H9 (cell line): ENCODE results near the gene FTH1. TPM values are rescaled to one million over a fixed set of nuclear protein-coding genes. Genes with fewer than 3 reads are reported as not detected.

Source experiments
- DNase-seq: peaks from one replicate; pipeline ENCODE4 v3.0.0-alpha.2; 2017
- H2AFZ ChIP-seq: one replicate; pipeline ENCODE4 v1.6.1; 2013; ENCODE audit warnings: mild to moderate bottlenecking, low read length, control low read depth, moderate library complexity
- H2AK5ac ChIP-seq: 2 replicates; pipeline ENCODE4 v1.6.1; 2013; ENCODE audit warnings: low read length, control low read depth, mixed read lengths; ENCODE audit not compliant: insufficient read length
- H2BK120ac ChIP-seq: one replicate; pipeline ENCODE4 v1.6.1; 2013; ENCODE audit warnings: low read depth, mild to moderate bottlenecking, low read length, control low read depth, inconsistent platforms; ENCODE audit not compliant: poor library complexity, severe bottlenecking
- H2BK12ac ChIP-seq: 2 replicates; pipeline ENCODE4 v1.6.1; 2013; ENCODE audit warnings: low read length, control low read depth, mixed read lengths, low read depth; ENCODE audit not compliant: insufficient read length
- H2BK15ac ChIP-seq: 2 replicates; pipeline ENCODE4 v1.6.1; 2013; ENCODE audit warnings: low read depth, low read length, control low read depth
- H2BK20ac ChIP-seq: one replicate; pipeline ENCODE4 v1.6.1; 2013; ENCODE audit warnings: low read depth, mild to moderate bottlenecking, low read length, control low read depth, inconsistent platforms; ENCODE audit not compliant: poor library complexity, severe bottlenecking
- H2BK5ac ChIP-seq: 2 replicates; pipeline ENCODE4 v1.6.1; 2013; ENCODE audit warnings: low read length, control low read depth, mixed read lengths; ENCODE audit not compliant: insufficient read length
- H3K14ac ChIP-seq: 2 replicates; pipeline ENCODE4 v1.6.1; 2013; ENCODE audit warnings: low read length, control low read depth; ENCODE audit not compliant: insufficient read depth
- H3K18ac ChIP-seq: 2 replicates; pipeline ENCODE4 v1.6.1; 2013; ENCODE audit warnings: low read depth, mild to moderate bottlenecking, mixed read lengths, low read length, control low read depth; ENCODE audit not compliant: insufficient read length
- H3K23ac ChIP-seq: 2 replicates; pipeline ENCODE4 v1.6.1; 2013; ENCODE audit warnings: low read length, control low read depth, mixed read lengths, low read depth; ENCODE audit not compliant: insufficient read length
- H3K23me2 ChIP-seq: 2 replicates; pipeline ENCODE4 v1.6.1; 2013; ENCODE audit warnings: low read depth, mild to moderate bottlenecking, mixed read lengths, low read length, control low read depth; ENCODE audit not compliant: insufficient read length, poor library complexity, severe bottlenecking
- H3K27ac ChIP-seq: 2 replicates; pipeline ENCODE4 v1.5.1; 2013; ENCODE audit warnings: low read length, control low read depth, mixed read lengths, low read depth; ENCODE audit not compliant: insufficient read length
- H3K27me3 ChIP-seq: 2 replicates; pipeline ENCODE4 v1.6.1; 2013; ENCODE audit warnings: low read length, control low read depth, inconsistent platforms; ENCODE audit not compliant: insufficient read depth
- H3K4ac ChIP-seq: 2 replicates; pipeline ENCODE4 v1.6.1; 2013; ENCODE audit warnings: low read depth, mild to moderate bottlenecking, control low read depth, inconsistent platforms, low read length, moderate library complexity
- H3K4me1 ChIP-seq: 2 replicates; pipeline ENCODE4 v1.6.1; 2013; ENCODE audit warnings: low read length, control low read depth, inconsistent platforms; ENCODE audit not compliant: insufficient read depth
- H3K4me2 ChIP-seq: 2 replicates; pipeline ENCODE4 v1.6.1; 2013; ENCODE audit warnings: low read length, control low read depth, mixed read lengths; ENCODE audit not compliant: insufficient read length, insufficient read depth
- H3K56ac ChIP-seq: 2 replicates; pipeline ENCODE4 v1.6.1; 2013; ENCODE audit warnings: low read depth, mild to moderate bottlenecking, mixed read lengths, low read length, control low read depth; ENCODE audit not compliant: insufficient read length
- H3K79me1 ChIP-seq: 2 replicates; pipeline ENCODE4 v1.6.1; 2013; ENCODE audit warnings: low read depth, mild to moderate bottlenecking, moderate library complexity, low read length, control low read depth, inconsistent platforms; ENCODE audit not compliant: insufficient read depth, poor library complexity, severe bottlenecking
- H3K79me2 ChIP-seq: 2 replicates; pipeline ENCODE4 v1.6.1; 2013; ENCODE audit warnings: low read length, control low read depth, inconsistent platforms; ENCODE audit not compliant: insufficient read depth
- H3K9ac ChIP-seq: 2 replicates; pipeline ENCODE4 v1.6.1; 2013; ENCODE audit warnings: low read length, control low read depth, mixed read lengths; ENCODE audit not compliant: insufficient read length; ENCODE audit errors: extremely low read depth
- H3K9me3 ChIP-seq: one replicate; pipeline ENCODE4 v1.6.1; 2013; ENCODE audit warnings: low read depth, low read length, inconsistent platforms; ENCODE audit not compliant: control insufficient read depth
- H3T11ph ChIP-seq: one replicate; pipeline ENCODE4 v1.6.1; 2013; ENCODE audit warnings: mild to moderate bottlenecking, low read length, control low read depth, inconsistent platforms
- H4K20me1 ChIP-seq: one replicate; pipeline ENCODE4 v1.6.1; 2013; ENCODE audit not compliant: control insufficient read depth, insufficient read length, insufficient read depth
- H4K5ac ChIP-seq: 2 replicates; pipeline ENCODE4 v1.6.1; 2013; ENCODE audit warnings: low read depth, mild to moderate bottlenecking, mixed read lengths, low read length, control low read depth; ENCODE audit not compliant: insufficient read length
- H4K8ac ChIP-seq: replicated peaks from 2 replicates; pipeline ENCODE4 v1.6.1; 2013; ENCODE audit warnings: low read length, control low read depth, mixed read lengths, low read depth; ENCODE audit not compliant: insufficient read length
- H4K91ac ChIP-seq: 2 replicates; pipeline ENCODE4 v1.6.1; 2013; ENCODE audit warnings: low read depth, mild to moderate bottlenecking, moderate library complexity, mixed read lengths, low read length, control low read depth; ENCODE audit not compliant: insufficient read length
- H3K27ac Mint-ChIP-seq, 3 experiments: 2 replicates in 2 of 3; 3 replicates in 1 of 3; pipeline ENCODE4 v1.8.0; 2020 to 2021; ENCODE audit warnings: mixed read lengths in 3 of 3, mild to moderate bottlenecking in 1 of 3, moderate library complexity in 1 of 3
- H3K27me3 Mint-ChIP-seq: 2 replicates; pipeline ENCODE4 v1.8.0; 2021; ENCODE audit warnings: low read depth, mild to moderate bottlenecking, moderate library complexity, mixed read lengths
- H3K36me3 Mint-ChIP-seq, 3 experiments: 2 replicates in 2 of 3; 3 replicates in 1 of 3; pipeline ENCODE4 v1.8.0; 2020 to 2021; ENCODE audit warnings: low read depth in 3 of 3, mixed read lengths in 3 of 3; ENCODE audit not compliant: insufficient read depth in 1 of 3
- H3K4me1 Mint-ChIP-seq, 2 experiments: 2 replicates each; pipeline ENCODE4 v1.8.0; 2020; ENCODE audit warnings: mixed read lengths in 2 of 2
- H3K4me3 Mint-ChIP-seq, 2 experiments: 2 replicates in 1 of 2; 3 replicates in 1 of 2; pipeline ENCODE4 v1.8.0; 2020 to 2021; ENCODE audit warnings: mild to moderate bottlenecking in 2 of 2, mixed read lengths in 2 of 2, moderate library complexity in 1 of 2
- H3K9me3 Mint-ChIP-seq, 2 experiments: 2 replicates in 1 of 2; 3 replicates in 1 of 2; pipeline ENCODE4 v1.8.0; 2020; ENCODE audit warnings: mild to moderate bottlenecking in 2 of 2, mixed read lengths in 2 of 2, moderate library complexity in 1 of 2
- CTCF ChIP-seq: fragments of 200-600 bp; sonication (generic); conservative IDR thresholded peaks from 3 replicates; pipeline ENCODE4 v1.8.0; 2021; ENCODE audit warnings: antibody characterized with exemption, mild to moderate bottlenecking
- WGBS: extraction: QIAGEN DNeasy Blood & Tissue Kit; methylation state at CpG from one replicate; pipeline ENCODE4 v1.1.7; 2013; ENCODE audit warnings: missing lambda C conversion rate, low lambda C conversion rate, mixed read lengths; ENCODE audit not compliant: insufficient read length; ENCODE audit errors: extremely low coverage; 5-methylcytosine and 5-hydroxymethylcytosine counted together
- total RNA-seq: library from RNA; stranded (reverse); gene quantifications from 2 replicates; pipeline ENCODE4 v1.2.1, GENCODE V29; 2021

The FTH1 gene
- total RNA-seq, 1 experiment from 2014 or later, result 1,505 TPM

GRCh38 chr11:61976813-61977475 is 9.5 kb upstream of the FTH1 start:
- Histone ChIP-seq H2BK120ac (no peak overlapping the region), H4K20me1 (no peaks in the 10 kb centered on the region), H3T11ph (no peak overlapping the region), H3K23ac (no peak overlapping the region), H3K79me2 (no peaks in the 10 kb centered on the region), H3K9me3 (no peaks in the 10 kb centered on the region), H2BK15ac (no peak overlapping the region), H3K27ac (no peak overlapping the region), H3K79me1 (no peaks in the 10 kb centered on the region), H3K23me2 (no peaks in the 10 kb centered on the region), H2BK20ac (no peak overlapping the region), H3K4me2 (no peak overlapping the region), H4K91ac (no peak overlapping the region), H4K8ac (no peak overlapping the region), H3K27me3 (no peaks in the 10 kb centered on the region; the same call in 1 of the 2 replicates), H4K5ac (no peak overlapping the region), H3K56ac (no peak overlapping the region), H2AK5ac (no peak overlapping the region), H3K14ac (no peak overlapping the region; the same call in 1 of the 2 replicates), H3K4ac (no peak overlapping the region), H2BK12ac (no peak overlapping the region), H3K9ac (no peak overlapping the region), H3K4me1 (peaks cover 3% of the 10 kb centered on the region; the same call in 1 of the 2 replicates), H3K18ac (no peak overlapping the region), H2AFZ (no peak overlapping the region), H2BK5ac (no peak overlapping the region)
- no peak overlapping the region for H3K27ac Mint-ChIP-seq
- DNase-seq, result no peak
- no peaks in the 10 kb centered on the region for H3K9me3 Mint-ChIP-seq
- WGBS, result no CpG with 5 or more reads among the region's 7 CpGs
- peaks cover 53% of the 10 kb centered on the region for H3K27me3 Mint-ChIP-seq
- no peak for TF ChIP-seq CTCF
- H3K36me3 Mint-ChIP-seq, result no peaks in the 10 kb centered on the region
- H3K4me1 Mint-ChIP-seq, result peaks cover 30% of the 10 kb centered on the region in 2 experiments
- H3K4me3 Mint-ChIP-seq, result no peak overlapping the region
